DOHH2 (cell line): ENCODE data around the gene CD200R1L.

Source experiments
- H3F3A ChIP-seq: fragments of 200-600 bp; sonication (generic), shearing (Covaris generic); 2 replicates; pipeline ENCODE4 v1.6.0; 2016; ENCODE audit warnings: antibody characterized with exemption, mild to moderate bottlenecking; ENCODE audit not compliant: control insufficient read depth, insufficient read depth
- H3K27ac ChIP-seq: fragments of 200-600 bp; sonication (generic); 2 replicates; pipeline ENCODE4 v1.5.1; 2014; ENCODE audit warnings: low read depth, mild to moderate bottlenecking, low read length, moderate library complexity
- H3K27me3 ChIP-seq: fragments of 200-600 bp; sonication (generic); 2 replicates; pipeline ENCODE4 v1.6.1; 2014; ENCODE audit warnings: mild to moderate bottlenecking, low read length, mixed read lengths; ENCODE audit not compliant: control insufficient read depth
- H3K36me3 ChIP-seq: fragments of 200-600 bp; sonication (generic); 2 replicates; pipeline ENCODE4 v1.6.1; 2014; ENCODE audit warnings: mild to moderate bottlenecking, low read length, moderate library complexity, mixed read lengths; ENCODE audit not compliant: control insufficient read depth
- H3K4me1 ChIP-seq: fragments of 200-600 bp; sonication (generic); 2 replicates; pipeline ENCODE4 v1.6.1; 2014; ENCODE audit warnings: mild to moderate bottlenecking, low read length, mixed read lengths; ENCODE audit not compliant: control insufficient read depth
- H3K4me2 ChIP-seq: fragments of 200-600 bp; sonication (generic); 2 replicates; pipeline ENCODE4 v1.6.0; 2014; ENCODE audit warnings: mild to moderate bottlenecking, low read length, moderate library complexity
- H3K4me3 ChIP-seq: fragments of 200-600 bp; sonication (generic); 2 replicates; pipeline ENCODE4 v1.5.1; 2014; ENCODE audit warnings: mild to moderate bottlenecking, low read length, mixed read lengths
- H3K79me2 ChIP-seq: fragments of 200-600 bp; sonication (generic); 2 replicates; pipeline ENCODE4 v1.6.1; 2014; ENCODE audit warnings: mild to moderate bottlenecking, low read length, mixed read lengths; ENCODE audit not compliant: control insufficient read depth
- H3K9me2 ChIP-seq: fragments of 200-600 bp; sonication (generic); replicated peaks from 2 replicates; pipeline ENCODE4 v1.6.1; 2014; ENCODE audit warnings: mild to moderate bottlenecking, low read length, mixed read lengths; ENCODE audit not compliant: control insufficient read depth
- H3K9me3 ChIP-seq: fragments of 200-600 bp; sonication (generic); 2 replicates; pipeline ENCODE4 v1.6.1; 2014; ENCODE audit warnings: antibody characterized with exemption, low read length, mixed read lengths; ENCODE audit not compliant: control insufficient read depth, insufficient read depth
- H4K20me1 ChIP-seq: fragments of 200-600 bp; sonication (generic); 2 replicates; pipeline ENCODE4 v1.6.0; 2014; ENCODE audit warnings: low read depth, mild to moderate bottlenecking, antibody characterized with exemption, low read length, moderate library complexity; ENCODE audit not compliant: control insufficient read depth, insufficient read depth
- CTCF ChIP-seq: fragments of 200-600 bp; sonication (generic); IDR thresholded peaks from one replicate; pipeline ENCODE4 v1.5.1; 2014; ENCODE audit warnings: antibody characterized with exemption, mild to moderate bottlenecking, low read depth, low read length; ENCODE audit not compliant: poor library complexity, severe bottlenecking
- EZH2phosphoT487 ChIP-seq: fragments of 200-600 bp; sonication (generic); IDR thresholded peaks from 2 replicates; pipeline ENCODE4 v1.6.1; 2017; ENCODE audit warnings: borderline replicate concordance, mild to moderate bottlenecking, antibody characterized with exemption, low read length, moderate library complexity, mixed read lengths

The CD200R1L gene

GRCh38 chr3:112803467-112803866 is 43.2 kb downstream of the CD200R1L start:
- Histone ChIP-seq H3K4me1 (peaks cover 17% of the 10 kb centered on the region), H3K36me3 (no peaks in the 10 kb centered on the region), H3K27ac (no peak overlapping the region), H3K9me3 (no peaks in the 10 kb centered on the region), H3K4me2 (no peak overlapping the region), H3K9me2 (no peaks in the 10 kb centered on the region), H3K4me3 (no peak overlapping the region), H4K20me1 (no peaks in the 10 kb centered on the region), H3K79me2 (no peaks in the 10 kb centered on the region), H3F3A (no peaks in the 10 kb centered on the region), H3K27me3 (no peaks in the 10 kb centered on the region)
- no peak for TF ChIP-seq CTCF
- TF ChIP-seq EZH2phosphoT487 = no peak

- no peak overlapping the region for H3K4me2 ChIP-seq
- H4K20me1 ChIP-seq = no peaks in the 10 kb centered on the region
- H3K9me3 ChIP-seq = no peaks in the 10 kb centered on the region
- H3K79me2 ChIP-seq = no peaks in the 10 kb centered on the region
- H3F3A ChIP-seq = no peaks in the 10 kb centered on the region
- H3K9me2 ChIP-seq = no peaks in the 10 kb centered on the region
- peaks cover 17% of the 10 kb centered on the region for H3K4me1 ChIP-seq
- no peak overlapping the region for H3K4me3 ChIP-seq
- no peak overlapping the region for H3K27ac ChIP-seq
- no peaks in the 10 kb centered on the region for H3K36me3 ChIP-seq
- H3K27me3 ChIP-seq = no peaks in the 10 kb centered on the region
- TF ChIP-seq CTCF (no peak), EZH2phosphoT487 (no peak)
These were observed 44.3 kb downstream of the CD200R1L start for GRCh38 chr3:112802338-112802737.

- H3K79me2 ChIP-seq = no peaks in the 10 kb centered on the region
- H3K4me3 ChIP-seq = no peak overlapping the region
- no peak overlapping the region for H3K4me2 ChIP-seq
- H3K36me3 ChIP-seq = no peaks in the 10 kb centered on the region
- no peaks in the 10 kb centered on the region for H4K20me1 ChIP-seq
- H3K9me3 ChIP-seq = no peaks in the 10 kb centered on the region
- H3K27me3 ChIP-seq = no peaks in the 10 kb centered on the region
- H3K9me2 ChIP-seq = no peaks in the 10 kb centered on the region
- H3K27ac ChIP-seq = no peak overlapping the region
- H3F3A ChIP-seq = no peaks in the 10 kb centered on the region
- TF ChIP-seq CTCF = no peak
- TF ChIP-seq EZH2phosphoT487 = no peak
- H3K4me1 ChIP-seq = peaks cover 17% of the 10 kb centered on the region
These were observed 46.7 kb downstream of the CD200R1L start for GRCh38 chr3:112799946-112800345.

DNA sequence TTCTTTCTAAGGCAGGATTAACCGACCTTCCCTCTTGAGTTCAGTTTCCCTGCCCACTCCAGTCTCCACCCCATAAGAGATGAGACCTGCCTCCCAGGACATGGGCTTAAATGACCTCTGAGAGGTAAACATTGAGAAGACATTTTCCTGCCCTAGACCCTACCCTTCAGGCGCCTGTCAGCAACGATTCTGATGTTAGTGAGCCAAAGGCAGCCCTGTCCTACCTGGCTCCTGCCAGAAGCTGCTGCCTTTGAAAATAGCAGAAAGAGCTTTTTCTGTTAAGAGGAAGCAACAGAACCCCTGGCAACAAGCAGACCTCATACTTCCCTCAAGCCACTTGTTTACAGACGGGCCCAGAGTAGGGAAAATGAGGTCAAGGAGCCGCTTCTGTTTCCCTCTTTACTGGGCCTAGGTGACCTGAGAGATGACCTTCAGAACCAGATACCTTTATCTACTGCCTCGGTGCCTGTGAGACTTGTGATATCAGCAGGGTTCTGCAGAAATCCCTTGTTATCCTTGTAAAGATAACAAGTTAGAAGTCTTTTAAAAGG is 52.0 kb downstream of the CD200R1L start:
- H3K9me2 ChIP-seq = no peaks in the 10 kb centered on the region
- H3K79me2 ChIP-seq = no peaks in the 10 kb centered on the region
- H4K20me1 ChIP-seq = no peaks in the 10 kb centered on the region
- H3K4me3 ChIP-seq = no peak overlapping the region
- no peaks in the 10 kb centered on the region for H3K9me3 ChIP-seq
- no peaks in the 10 kb centered on the region for H3F3A ChIP-seq
- no peak overlapping the region for H3K4me2 ChIP-seq
- H3K4me1 ChIP-seq = peaks cover 8% of the 10 kb centered on the region; the same call in 1 of the 2 replicates
- no peaks in the 10 kb centered on the region for H3K36me3 ChIP-seq
- H3K27ac ChIP-seq = no peak overlapping the region
- TF ChIP-seq EZH2phosphoT487 (no peak), CTCF (no peak)
- H3K27me3 ChIP-seq = no peaks in the 10 kb centered on the region
